CD4-positive, alpha-beta T cell treated with Interleukin-6 at 100 ng/mL for 8 hours (primary cell): Measurements from ENCODE around the gene SLC1A5.
"Not testable (repeated sequence)": the region's sequence is repeated elsewhere in the genome, so short reads cannot be mapped to it uniquely, and the experiment has no call there.

Experiments
- DNase-seq: peaks from one replicate; pipeline ENCODE4 v3.0.0-alpha.2; 2020; ENCODE audit warnings: mixed read lengths, low spot score

The SLC1A5 gene

GRCh38 chr19:46798713-46799112, 10.3 kb upstream of the SLC1A5 start:
- no peak for DNase-seq

DNA sequence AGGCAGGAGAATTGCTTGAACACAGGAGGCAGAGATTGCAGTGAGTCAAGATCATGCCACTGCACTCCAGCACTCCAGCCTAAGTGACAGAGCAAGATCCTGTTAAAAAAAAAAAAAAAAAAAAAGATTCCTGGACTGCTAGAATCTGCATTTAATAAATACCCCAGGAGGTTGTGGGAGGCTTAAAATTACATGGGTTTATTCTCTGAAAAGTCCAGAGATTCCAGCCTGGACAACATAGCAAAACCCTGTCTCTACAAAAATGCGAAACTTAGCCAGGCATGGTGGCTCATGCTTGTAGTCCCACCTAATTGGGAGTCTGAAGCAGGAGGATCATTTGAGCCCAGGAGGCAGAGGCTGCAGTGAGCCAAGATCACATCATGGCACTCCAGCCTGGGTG, 9.5 kb upstream of the SLC1A5 start:
- DNase-seq: no peak

- DNase-seq: peak; percentile 54
These were observed 3.5 kb upstream of the SLC1A5 start for GRCh38 chr19:46791944-46792343.

DNA sequence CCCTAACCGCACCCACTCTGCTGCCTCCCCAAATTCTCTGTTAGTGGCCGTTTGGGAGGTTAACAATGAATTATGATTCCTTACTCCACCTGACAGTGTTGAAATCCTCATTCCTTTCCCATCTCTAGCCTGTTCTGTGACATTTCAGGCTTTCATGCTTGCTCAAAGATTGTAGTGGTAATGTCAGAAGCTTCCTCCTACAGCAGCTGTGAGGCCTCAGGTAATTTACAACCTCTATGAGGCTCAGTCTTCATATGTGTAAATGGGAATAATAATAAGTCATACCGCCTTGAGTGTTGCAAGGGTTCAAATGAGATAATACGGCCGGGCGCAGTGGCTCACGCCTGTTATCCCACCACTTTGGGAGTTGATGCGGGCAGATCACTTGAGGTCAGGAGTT, 977 bp upstream of the SLC1A5 start:
- DNase-seq: no peak

DNA sequence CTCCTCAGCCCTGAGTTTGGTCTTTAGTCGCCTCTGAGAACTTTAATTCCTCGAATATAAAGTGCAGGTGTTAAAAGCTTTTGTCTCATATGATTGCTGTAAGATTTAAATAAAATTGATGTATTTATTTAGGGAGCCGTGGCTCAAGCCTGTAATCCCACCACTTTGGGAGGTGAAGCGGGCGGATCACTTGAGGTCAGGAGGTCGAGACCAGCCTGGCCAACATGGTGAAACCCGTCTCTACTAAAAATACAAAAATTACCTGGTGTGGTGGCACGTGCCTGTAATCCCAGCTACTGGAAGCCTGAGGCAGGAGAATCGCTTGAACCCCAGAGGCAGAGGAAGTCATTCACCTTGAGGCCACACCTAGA, 559 bp upstream of the SLC1A5 start:
- DNase-seq: no peak

GRCh38 chr19:46787331-46788261, 798 bp downstream of the SLC1A5 start:
- DNase-seq: peak; percentile 10

DNA sequence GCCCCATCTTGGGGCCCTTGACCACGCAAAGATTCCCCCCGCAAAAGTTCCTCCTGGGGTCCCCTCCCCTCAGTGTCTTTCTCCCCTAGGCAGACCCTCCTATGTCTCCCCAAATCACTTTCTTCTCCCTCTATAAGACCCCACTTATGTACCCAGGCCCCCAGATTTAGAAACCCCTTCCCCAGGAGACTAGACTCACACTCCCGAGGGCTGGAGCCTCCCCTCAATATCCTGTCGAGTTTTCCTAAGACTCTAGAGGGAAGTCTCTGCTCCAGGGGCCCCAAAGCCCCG, 1.4 kb downstream of the SLC1A5 start:
- no peak for DNase-seq

DNA sequence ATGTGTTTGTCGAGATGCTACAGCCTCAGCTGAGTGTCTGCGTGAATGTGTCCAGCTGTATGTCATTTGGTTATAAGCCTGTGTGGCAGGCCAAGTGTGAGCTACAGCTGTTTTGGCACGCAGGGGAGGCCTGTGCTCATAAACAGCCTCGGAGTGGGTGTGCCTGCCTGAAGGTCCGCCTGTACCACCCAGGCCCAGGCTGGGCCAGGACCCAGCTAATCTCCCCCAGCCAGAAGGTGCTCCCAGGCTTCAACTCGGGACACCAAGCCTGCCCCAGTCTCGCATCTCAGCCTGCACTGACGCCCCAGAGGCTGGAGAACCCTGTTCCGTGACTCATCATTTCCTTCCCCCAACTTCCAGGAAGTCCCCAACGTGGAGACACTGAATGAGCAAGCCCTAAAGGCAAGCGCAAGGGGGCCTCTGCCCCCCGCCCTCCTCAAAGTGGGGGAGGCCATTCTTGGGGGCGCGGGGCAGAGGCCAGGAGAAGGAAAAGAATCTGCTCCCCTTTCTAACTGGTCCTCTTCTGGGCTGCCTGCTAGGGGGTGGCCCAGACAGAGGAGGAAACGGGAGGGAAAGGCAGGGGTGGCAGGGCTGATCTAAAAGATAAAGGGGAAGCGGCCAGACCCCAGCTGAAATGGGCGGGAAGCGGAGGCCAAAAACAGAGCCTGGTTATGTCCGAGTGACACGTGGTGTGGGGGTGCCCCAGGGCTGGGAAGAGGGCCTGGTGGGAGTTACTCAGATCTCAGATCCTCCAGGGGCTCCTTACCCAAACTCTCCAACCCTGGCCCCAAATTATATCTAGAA, 2.0 kb downstream of the SLC1A5 start:
- peak; percentile 82 for DNase-seq

- DNase-seq: no peak
These were observed 2.5 kb downstream of the SLC1A5 start for GRCh38 chr19:46785980-46786235.

- DNase-seq: no peak
These were observed 3.1 kb downstream of the SLC1A5 start for GRCh38 chr19:46785054-46785979.

- DNase-seq: peak; percentile 43
These were observed 3.9 kb downstream of the SLC1A5 start for GRCh38 chr19:46784262-46785053.

- no peak for DNase-seq
These were observed 4.7 kb downstream of the SLC1A5 start for GRCh38 chr19:46783670-46784069.

DNA sequence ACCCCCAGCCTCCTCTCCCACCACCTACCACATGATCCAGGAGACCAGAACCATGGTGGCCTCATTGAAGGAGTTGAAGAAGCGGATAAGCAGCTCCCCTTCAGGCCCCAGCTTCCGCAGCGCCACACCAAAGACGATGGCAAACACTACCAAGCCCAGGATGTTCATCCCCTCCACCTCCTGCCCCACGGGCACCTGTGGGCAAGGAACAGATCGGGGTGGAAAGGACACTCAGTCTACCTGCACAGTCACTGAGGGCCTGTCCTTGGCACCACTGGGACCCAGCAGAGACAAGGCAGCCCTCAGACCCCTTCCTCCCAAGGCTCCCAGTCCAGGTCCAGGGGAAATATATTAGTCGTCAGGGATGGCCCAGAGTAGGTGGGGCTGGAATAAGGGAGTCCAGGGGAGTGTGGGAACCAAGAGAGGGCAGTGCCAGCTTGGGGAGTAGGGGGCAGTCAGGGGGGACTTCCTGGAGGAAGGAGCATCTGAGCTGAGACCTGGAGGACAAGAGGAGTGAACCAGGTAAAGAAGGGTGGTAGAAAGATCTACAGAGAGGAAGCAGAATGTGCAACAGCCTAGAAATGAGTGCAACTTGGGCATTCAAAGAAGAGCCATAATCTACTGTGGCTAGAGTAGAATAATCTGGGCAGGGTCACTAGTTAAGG, 5.9 kb downstream of the SLC1A5 start:
- DNase-seq: no peak

DNA sequence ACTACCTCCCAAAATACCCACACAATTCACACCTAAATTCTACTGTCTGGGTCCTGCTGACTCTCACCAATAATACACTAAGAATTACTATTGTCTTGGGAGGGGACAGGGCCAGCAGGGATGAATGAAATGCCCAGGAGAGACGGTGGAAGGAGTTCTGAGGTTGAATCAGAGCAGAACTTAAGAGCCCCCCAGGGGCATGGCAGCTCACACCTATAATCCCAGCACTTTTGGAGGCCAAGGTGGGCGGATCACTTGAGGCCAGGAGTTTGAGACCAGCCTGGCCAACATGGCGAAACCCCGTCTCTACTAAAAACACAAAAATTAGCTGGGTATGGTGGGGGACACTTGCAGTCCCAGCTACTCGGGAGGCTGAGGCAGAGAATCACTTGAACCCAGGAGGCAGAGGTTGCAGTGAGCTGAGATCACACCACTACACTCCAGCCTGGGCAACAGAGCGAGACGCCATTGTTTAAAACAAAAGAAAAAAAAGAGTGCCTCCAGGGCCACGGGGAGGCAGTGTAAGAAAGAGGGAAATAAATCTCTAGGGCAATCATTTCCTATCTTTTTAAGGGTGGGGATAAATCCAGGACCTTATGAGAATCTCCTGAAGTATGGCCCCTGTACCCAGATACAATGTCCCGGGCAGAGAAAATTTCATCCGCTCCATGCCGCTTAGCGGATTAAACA, 10.3 kb downstream of the SLC1A5 start:
- not testable (repeated sequence) for DNase-seq

- DNase-seq: no peak
These were observed 11.2 kb downstream of the SLC1A5 start for GRCh38 chr19:46776927-46777911.

- DNase-seq: no peak
These were observed 12.6 kb downstream of the SLC1A5 start for GRCh38 chr19:46775642-46776258.

GRCh38 chr19:46773018-46773399, 15.4 kb downstream of the SLC1A5 start:
- no peak for DNase-seq

DNA sequence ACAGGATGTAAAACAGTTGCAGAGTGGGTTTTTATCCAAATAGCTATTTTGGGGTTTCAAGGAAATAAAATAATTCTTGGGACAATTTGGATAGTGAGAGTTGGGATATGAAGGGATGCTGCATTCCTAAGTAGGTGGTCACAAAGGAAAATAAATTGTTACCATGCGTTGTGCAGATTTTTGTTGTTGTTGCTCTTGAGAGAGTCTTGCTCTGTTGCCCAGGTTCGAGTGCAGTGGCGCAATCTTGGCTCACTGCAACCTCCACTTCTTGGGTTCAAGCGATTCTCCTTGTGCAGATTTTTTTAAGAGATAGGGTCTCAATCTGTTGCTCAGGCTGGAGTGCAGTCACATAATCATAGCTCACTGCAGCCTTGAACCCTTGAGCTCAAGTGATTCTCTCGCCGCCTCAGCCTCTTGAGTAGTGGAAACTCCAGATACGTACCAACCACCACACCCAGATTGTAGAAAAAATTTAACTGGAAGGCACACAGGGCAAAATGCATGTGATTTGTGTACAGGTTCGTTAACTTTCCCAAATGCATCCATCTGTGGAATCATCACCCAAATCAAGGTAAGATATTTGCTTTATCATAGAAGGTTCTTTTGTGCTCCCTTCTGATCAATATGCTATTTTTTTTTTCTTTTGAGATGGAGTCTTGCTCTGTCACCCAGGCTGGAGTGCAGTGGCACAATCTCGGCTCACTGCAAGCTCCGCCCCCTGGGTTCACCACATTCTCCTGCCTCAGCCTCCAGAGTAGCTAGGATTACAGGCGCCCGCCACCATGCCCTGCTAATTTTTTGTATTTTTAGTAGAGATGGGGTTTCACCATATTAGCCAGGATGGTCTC, 16.0 kb downstream of the SLC1A5 start:
- DNase-seq: no peak
